Common myeloid progenitor, CD34-positive (primary cell): Measurements from ENCODE around the gene GLCE.

ENCODE experiments used
- CTCF ChIA-PET: fragments of 350-600 bp; sonication (Branson Sonifier 250); formaldehyde crosslinking; loops from one replicate; lab custom pipeline; 2021; ENCODE audit warnings: antibody characterized with exemption; lab: Charles Lee
- POLR2A ChIA-PET: fragments of 350-600 bp; sonication (Branson Sonifier 250); formaldehyde crosslinking; loops from one replicate; lab custom pipeline; 2021; ENCODE audit warnings: antibody characterized with exemption; lab: Charles Lee
- DNase-seq, 3 donors: peaks; one replicate each; pipeline versions ENCODE4 v3.0.0 to v3.0.0-alpha.2; 2013
- H3K27ac ChIP-seq, 2 experiments: 1 replicate in 1 of 2; 2 replicates in 1 of 2; pipeline ENCODE4 v1.7.0; 2013; ENCODE audit warnings: inconsistent platforms in 2 of 2, low read length in 2 of 2, mild to moderate bottlenecking in 2 of 2, low read depth in 1 of 2, moderate library complexity in 1 of 2; ENCODE audit not compliant: severe bottlenecking in 2 of 2, insufficient read depth in 1 of 2, poor library complexity in 1 of 2
- H3K27me3 ChIP-seq, 5 experiments: replicated peaks in 2 of 5; 1 replicate in 3 of 5; 2 replicates in 2 of 5; pipeline versions ENCODE4 v1.6.1 to v1.7.0; 2013; ENCODE audit warnings: low read length in 4 of 5, mild to moderate bottlenecking in 2 of 5, moderate library complexity in 2 of 5, inconsistent platforms in 1 of 5; ENCODE audit not compliant: insufficient read depth in 5 of 5, control insufficient read depth in 4 of 5
- H3K36me3 ChIP-seq, 4 experiments: 1 replicate in 2 of 4; 2 replicates in 2 of 4; pipeline versions ENCODE4 v1.6.1 to v1.7.0; 2013; ENCODE audit warnings: low read length in 3 of 4, control low read depth in 1 of 4, mild to moderate bottlenecking in 1 of 4; ENCODE audit not compliant: control insufficient read depth in 4 of 4, insufficient read depth in 4 of 4
- H3K4me1 ChIP-seq, 4 experiments: 1 replicate in 3 of 4; 2 replicates in 1 of 4; pipeline versions ENCODE4 v1.6.1 to v1.7.1; 2013; ENCODE audit warnings: low read length in 3 of 4, mild to moderate bottlenecking in 3 of 4, control low read depth in 1 of 4, inconsistent platforms in 1 of 4, moderate library complexity in 1 of 4; ENCODE audit not compliant: control insufficient read depth in 4 of 4, insufficient read depth in 4 of 4; ENCODE audit errors: control extremely low read depth in 1 of 4
- H3K4me3 ChIP-seq, 7 experiments: 1 replicate in 4 of 7; 2 replicates in 3 of 7; pipeline versions ENCODE4 v1.5.1 to v1.7.0; 2013; ENCODE audit warnings: mild to moderate bottlenecking in 7 of 7, low read length in 6 of 7, moderate library complexity in 6 of 7, inconsistent platforms in 2 of 7, low read depth in 2 of 7, control low read depth in 1 of 7; ENCODE audit not compliant: insufficient read depth in 4 of 7, control insufficient read depth in 1 of 7; ENCODE audit errors: extremely low read depth in 1 of 7
- H3K9me3 ChIP-seq, 5 experiments: 1 replicate in 4 of 5; 2 replicates in 1 of 5; pipeline versions ENCODE4 v1.6.1 to v1.7.1; 2013; ENCODE audit warnings: low read length in 4 of 5, mild to moderate bottlenecking in 2 of 5, inconsistent platforms in 1 of 5, low read depth in 1 of 5, moderate library complexity in 1 of 5; ENCODE audit not compliant: control insufficient read depth in 4 of 5, insufficient read depth in 2 of 5; ENCODE audit errors: control extremely low read depth in 1 of 5
- WGBS: methylation state at CpG from one replicate; pipeline ENCODE4 v1.1.5; 2013; ENCODE audit not compliant: insufficient coverage; 5-methylcytosine and 5-hydroxymethylcytosine counted together

GLCE gene

DNA sequence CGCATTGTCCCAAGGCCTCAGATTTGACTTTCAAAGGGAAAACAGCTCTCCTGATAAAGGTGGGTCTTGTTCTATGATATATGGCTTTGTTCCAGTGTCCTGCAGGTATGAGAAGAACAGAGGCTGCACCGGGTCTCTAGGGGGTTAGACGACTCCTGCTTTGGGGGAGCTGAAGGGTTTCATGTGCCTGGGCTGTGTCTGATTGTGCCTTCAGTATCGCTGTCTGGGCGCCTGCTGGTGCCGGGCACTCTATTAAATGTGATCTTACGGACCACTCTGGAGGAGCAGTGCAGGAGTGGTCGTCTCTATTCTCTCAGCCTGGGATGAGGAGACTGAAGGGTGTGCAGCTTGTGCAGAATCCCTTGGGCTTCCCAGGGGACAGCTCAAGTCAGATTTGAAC is 154.3 kb downstream of the GLCE start:
- POLR2A ChIA-PET = no interaction called here

DNA sequence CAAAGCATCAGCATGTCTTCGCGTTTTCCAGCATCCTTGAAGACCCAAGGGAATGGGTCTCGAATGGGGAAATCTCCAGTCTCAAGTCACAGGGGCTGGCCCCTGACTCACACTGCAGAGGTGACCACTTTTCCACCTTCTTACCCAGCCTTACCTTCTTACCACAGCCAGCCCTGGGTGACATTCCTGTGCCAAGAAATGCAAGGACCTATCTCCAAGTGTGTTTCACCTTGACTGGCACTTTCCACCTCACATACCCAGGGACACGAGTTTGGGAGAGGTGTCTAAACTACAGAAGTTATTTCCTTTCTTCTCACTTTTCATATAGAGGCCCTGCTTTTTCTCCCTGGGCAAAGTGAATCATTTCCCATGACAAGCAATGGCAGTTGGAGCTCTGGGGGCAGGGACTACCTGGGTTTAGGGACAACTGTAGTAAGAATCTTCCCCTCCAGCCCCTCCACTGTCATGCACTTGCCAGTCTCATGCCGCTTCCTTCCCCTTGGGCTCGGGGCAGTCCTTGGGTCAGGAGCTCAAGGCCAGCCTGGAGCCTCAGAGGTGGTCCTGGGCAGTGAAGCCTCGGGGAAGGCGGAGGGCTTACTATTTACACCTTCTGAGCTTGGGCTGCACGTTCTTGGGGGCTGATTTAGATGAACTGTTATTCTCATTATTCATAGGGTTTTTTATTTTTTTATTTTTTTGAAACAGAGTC is 155.1 kb downstream of the GLCE start:
- no peak overlapping the region for H3K27ac ChIP-seq
- no peak overlapping the region for H3K4me3 ChIP-seq
- WGBS = 86% methylated on average over 3 of the region's 9 CpGs
- DNase-seq = no peak
- H3K36me3 ChIP-seq = no peaks in the 10 kb centered on the region
- no peaks in the 10 kb centered on the region for H3K9me3 ChIP-seq
- H3K27me3 ChIP-seq = no peaks in the 10 kb centered on the region
- ChIA-PET CTCF (no interaction called here), POLR2A (no interaction called here)
- peaks cover 4 to 65% (median 29%) of the 10 kb centered on the region in 4 experiments for H3K4me1 ChIP-seq

More for the DNA sequence above, 154.3 kb downstream of the GLCE start:
- Histone ChIP-seq H3K4me3 (no peak overlapping the region), H3K27me3 (no peaks in the 10 kb centered on the region), H3K9me3 (no peaks in the 10 kb centered on the region), H3K36me3 (no peaks in the 10 kb centered on the region), H3K27ac (no peak overlapping the region), H3K4me1 (peaks cover 4 to 59% (median 22%) of the 10 kb centered on the region in 4 experiments)
- 96% methylated on average over 7 of the region's 8 CpGs for WGBS
- no peak for DNase-seq
- CTCF ChIA-PET = no interaction called here

- DNase-seq = no peak
Observed at GRCh38 chr15:69316291-69316690, 155.9 kb downstream of the GLCE start.

GRCh38 chr15:69317392-69317841 is 157.0 kb downstream of the GLCE start:
- H3K27ac ChIP-seq = no peak overlapping the region
- no peak overlapping the region for H3K4me3 ChIP-seq
- WGBS = 98% methylated on average over 4 of the region's 5 CpGs
- H3K9me3 ChIP-seq = no peaks in the 10 kb centered on the region
- ChIA-PET CTCF (interaction anchor here (1.5 kb wide), 1 partner anchor 9 kb away, joined by 4 read pairs; no protein-coding TSS in a partner anchor), POLR2A (no interaction called here)
- H3K27me3 ChIP-seq = no peaks in the 10 kb centered on the region
- H3K4me1 ChIP-seq = peaks cover 6 to 62% (median 36%) of the 10 kb centered on the region in 4 experiments
- no peak for DNase-seq
- no peaks in the 10 kb centered on the region for H3K36me3 ChIP-seq

More at GRCh38 chr15:69316291-69316690, 155.9 kb downstream of the GLCE start:
- POLR2A ChIA-PET = no interaction called here
- Histone ChIP-seq H3K27ac (no peak overlapping the region), H3K9me3 (no peaks in the 10 kb centered on the region), H3K36me3 (no peaks in the 10 kb centered on the region), H3K4me3 (no peak overlapping the region), H3K4me1 (peaks cover 6 to 66% (median 34%) of the 10 kb centered on the region in 4 experiments), H3K27me3 (no peaks in the 10 kb centered on the region)
- CTCF ChIA-PET = no interaction called here
- WGBS = 92% methylated on average over 5 of the region's 8 CpGs

DNA sequence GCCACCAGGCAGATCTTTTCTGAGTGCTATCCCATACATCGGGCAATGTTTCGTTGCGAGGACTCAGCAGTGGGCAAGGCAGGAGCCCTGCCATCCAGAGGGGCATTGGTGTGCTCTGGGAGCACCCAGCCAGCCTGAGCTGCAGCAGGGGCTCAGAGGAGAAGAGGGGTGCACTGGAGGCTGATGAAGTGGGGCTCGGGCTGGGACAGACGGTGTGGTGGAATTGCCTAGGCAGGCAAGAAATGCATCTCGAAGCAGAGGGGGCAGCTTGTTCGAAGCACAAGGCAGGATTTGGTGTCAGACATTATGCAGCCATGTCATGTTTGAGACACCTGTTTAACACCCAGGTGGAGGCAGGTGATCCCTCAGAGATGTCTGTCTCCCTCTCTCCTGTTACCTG is 157.6 kb downstream of the GLCE start:
- 100% methylated on average over 7 of the region's 7 CpGs for WGBS
- Histone ChIP-seq H3K36me3 (no peaks in the 10 kb centered on the region), H3K4me3 (no peak overlapping the region), H3K9me3 (no peaks in the 10 kb centered on the region), H3K27ac (no peak overlapping the region), H3K4me1 (peaks cover 6 to 56% (median 36%) of the 10 kb centered on the region in 4 experiments), H3K27me3 (no peaks in the 10 kb centered on the region)
- POLR2A ChIA-PET = no interaction called here
- CTCF ChIA-PET = interaction anchor here (1.5 kb wide), 1 partner anchor 9 kb away, joined by 4 read pairs; no protein-coding TSS in a partner anchor
- DNase-seq = no peak

DNA sequence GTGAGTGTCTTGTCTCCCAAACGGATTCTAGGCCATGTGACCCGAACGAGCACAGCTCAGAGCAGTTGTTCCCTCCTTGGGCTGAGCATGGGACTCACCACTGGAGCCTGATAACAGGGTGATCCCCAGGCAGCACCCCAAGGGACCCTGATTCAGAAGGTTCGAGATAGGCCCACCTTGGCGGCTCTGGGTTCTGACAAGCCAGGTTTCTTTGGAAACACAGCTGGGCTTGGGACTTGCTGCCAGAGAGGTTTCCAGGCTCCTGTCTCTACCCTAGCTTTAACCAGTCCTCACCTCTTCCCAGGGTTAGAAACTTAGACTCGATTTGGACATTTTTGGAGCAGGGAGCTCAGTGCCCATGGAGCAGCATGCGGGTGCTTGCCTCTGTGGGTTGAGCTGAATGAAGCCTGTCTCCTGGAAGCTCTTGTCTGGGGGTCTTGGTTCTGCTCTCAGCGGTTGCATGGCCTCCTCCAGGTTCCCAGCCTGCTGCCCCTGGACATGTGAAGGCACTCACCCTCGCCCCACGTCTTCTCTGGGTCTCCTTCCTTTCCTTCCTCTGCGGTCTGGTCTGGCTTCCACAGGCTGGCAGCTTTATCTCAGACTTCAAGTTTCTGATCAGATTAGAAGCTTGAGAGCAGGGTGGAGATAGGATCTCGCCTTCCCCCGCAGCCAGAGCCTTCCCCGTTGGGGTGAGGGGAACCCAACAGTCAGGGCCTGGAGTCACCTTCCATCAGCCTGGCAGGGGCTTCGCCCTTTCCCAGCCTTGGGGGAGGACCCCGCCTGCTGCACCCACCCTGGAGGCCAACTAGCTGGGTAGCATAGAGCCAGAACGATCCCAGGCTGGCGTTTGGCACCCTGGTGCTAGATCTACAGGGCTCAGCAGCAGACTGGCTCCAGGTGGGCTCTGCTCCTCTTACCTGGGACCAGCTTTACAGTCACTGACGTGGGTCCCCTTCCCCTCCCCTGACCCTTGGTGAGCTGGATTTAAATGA is 159.2 kb downstream of the GLCE start:
- Histone ChIP-seq H3K27ac (no peak overlapping the region), H3K36me3 (no peaks in the 10 kb centered on the region), H3K4me3 (peak overlapping the region in 4 of 7 experiments; percentile 20 to 54 (median 35)), H3K9me3 (no peaks in the 10 kb centered on the region), H3K27me3 (no peaks in the 10 kb centered on the region), H3K4me1 (peaks cover 2 to 40% (median 23%) of the 10 kb centered on the region in 4 experiments)
- WGBS = 21% methylated on average over 17 of the region's 19 CpGs
- CTCF ChIA-PET = interaction anchor here (0.6 to 1.3 kb wide), 3 partner anchors 15 to 536 kb away, joined by 3 to 4 read pairs (median 3); no protein-coding TSS in a partner anchor
- POLR2A ChIA-PET = interaction anchor here (0.6 to 0.7 kb wide), 2 partner anchors 16 to 1478 kb away, joined by 3 to 5 read pairs; no protein-coding TSS in a partner anchor
- DNase-seq = peak in 2 of 3 donors; percentile 27 to 47
